HL-60 (cell line): ENCODE results near the gene TMEM26.

Experiments used
- CTCF ChIP-seq: IDR thresholded peaks from one replicate; pipeline ENCODE4 v1.5.1; 2011; ENCODE audit warnings: low read length, control low read depth, inconsistent platforms; ENCODE audit not compliant: insufficient read depth
- GABPA ChIP-seq: IDR thresholded peaks from 2 replicates; pipeline ENCODE4 v1.6.1; 2012; ENCODE audit warnings: low read depth
- POLR2AphosphoS5 ChIP-seq: IDR thresholded peaks from 2 replicates; pipeline ENCODE4 v1.6.1; 2012; ENCODE audit warnings: low read depth
- REST ChIP-seq: IDR thresholded peaks from 2 replicates; pipeline ENCODE4 v1.6.1; 2012; ENCODE audit warnings: low read depth; ENCODE audit not compliant: insufficient replicate concordance
- SPI1 ChIP-seq: IDR thresholded peaks from 2 replicates; pipeline ENCODE4 v1.6.1; 2012; ENCODE audit warnings: low read depth, mild to moderate bottlenecking, borderline replicate concordance

GRCh38 chr10:61391281-61391680 is 61.9 kb downstream of the TMEM26 start:
- no peak for TF ChIP-seq CTCF
- TF ChIP-seq POLR2AphosphoS5 = no peak
- TF ChIP-seq REST = no peak
- no peak for TF ChIP-seq GABPA
- TF ChIP-seq SPI1 = no peak
